Measurements from ENCODE around the gene ADH5. TPM values are rescaled to one million over a fixed set of nuclear protein-coding genes. Genes with fewer than 3 reads are reported as not detected.
"Not testable (repeated sequence)": the region's sequence is repeated elsewhere in the genome, so short reads cannot be mapped to it uniquely, and the experiment has no call there.

The ADH5 gene
- total RNA-seq, 1 experiment from 2014 or later, result 163 TPM

DNA sequence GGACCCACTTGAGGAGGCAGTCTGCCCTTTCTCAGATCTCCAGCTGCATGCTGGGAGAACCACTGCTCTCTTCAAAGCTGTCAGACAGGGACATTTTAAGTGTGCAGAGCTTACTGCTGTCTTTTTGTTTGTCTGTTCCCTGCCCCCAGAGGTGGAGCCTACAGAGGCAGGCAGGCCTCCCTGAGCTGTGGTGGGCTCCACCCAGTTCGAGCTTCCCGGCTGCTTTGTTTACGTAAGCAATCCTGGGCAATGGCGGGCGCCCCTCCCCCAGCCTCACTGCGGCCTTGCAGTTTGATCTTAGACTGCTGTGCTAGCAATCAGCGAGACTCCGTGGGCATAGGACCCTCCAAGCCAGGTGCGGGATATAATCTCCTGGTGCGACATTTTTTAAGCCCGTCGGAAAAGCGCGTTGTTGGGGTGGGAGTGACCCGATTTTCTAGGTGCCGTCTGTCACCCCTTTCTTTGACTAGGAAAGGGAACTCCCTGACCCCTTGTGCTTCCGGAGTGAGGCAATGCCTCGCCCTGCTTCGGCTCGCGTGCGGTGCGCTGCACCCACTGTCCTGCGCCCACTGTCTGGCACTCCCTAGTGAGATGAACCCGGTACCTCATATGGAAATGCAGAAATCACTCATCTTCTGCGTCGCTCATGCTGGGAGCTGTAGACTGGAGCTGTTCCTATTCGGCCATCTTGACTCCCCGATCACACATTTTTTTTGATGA lies 28.7 kb upstream of the ADH5 start:
- ATAC-seq, POLR2A ChIA-PET: not testable (repeated sequence)

DNA sequence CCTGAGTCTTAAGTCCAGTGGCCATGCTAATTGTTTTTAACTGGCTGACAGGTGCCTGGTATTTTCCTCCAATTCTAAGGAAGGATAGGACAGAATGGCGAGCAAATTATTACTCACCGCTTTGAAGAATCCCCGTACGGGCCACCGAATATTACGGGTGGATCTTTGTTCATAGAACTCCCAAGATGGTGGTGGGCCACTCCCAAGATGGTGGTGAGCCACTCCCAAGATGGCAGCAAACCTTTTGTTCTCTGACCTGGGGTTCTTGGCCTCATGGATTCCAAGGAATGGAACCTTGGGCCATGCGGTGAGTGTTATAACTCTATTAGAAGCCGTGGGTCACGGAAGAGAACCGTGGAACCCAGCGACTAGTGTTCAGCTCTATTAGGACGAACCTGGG lies 20.7 kb upstream of the ADH5 start:
- H4K20me1 ChIP-seq (ENCODE audit: insufficient read depth); RAD21 ChIA-PET (ENCODE audit: low non-redundant PET in 1 of 2, low total read pairs in 2 of 2, uncharacterized antibody in 2 of 2, unreplicated experiment in 2 of 2); H3K9me3 ChIP-seq (ENCODE audit: control insufficient read depth in 1 of 2, insufficient read depth in 1 of 2, low read depth in 1 of 2, low read length in 2 of 2); H3K4me2 ChIP-seq (ENCODE audit: low read length); H3K36me3 ChIP-seq (ENCODE audit: control insufficient read depth in 1 of 2, insufficient read depth in 2 of 2, low read length in 2 of 2); H3K4me1 ChIP-seq (ENCODE audit: control insufficient read depth in 1 of 2, insufficient read depth in 2 of 2, low read length in 2 of 2); H3K9me2 ChIP-seq (ENCODE audit: insufficient read depth); ATAC-seq; intact Hi-C loops (cut with micrococcal nuclease); H3K27me3 ChIP-seq (ENCODE audit: insufficient read depth, low read length); H3K27ac ChIP-seq (ENCODE audit: low read depth, low read length); H3K79me2 ChIP-seq (ENCODE audit: insufficient read depth, low read length); H3K4me3 ChIP-seq (replicated peaks in 1 of 2; ENCODE audit: low read depth in 1 of 2, low read length in 2 of 2); H2AFZ ChIP-seq (ENCODE audit: low read depth, low read length, poor library complexity, severe bottlenecking); BruUV-seq (replicated peaks); CTCF ChIA-PET; POLR2A ChIA-PET; H3K9ac ChIP-seq (ENCODE audit: low read length); DNase-seq (ENCODE audit: low read depth, low spot score): not testable (repeated sequence)

More for the DNA sequence above, 28.7 kb upstream of the ADH5 start:
- H3K9me3 ChIP-seq (ENCODE audit: control insufficient read depth in 1 of 2, insufficient read depth in 1 of 2, low read depth in 1 of 2, low read length in 2 of 2); H3K9me2 ChIP-seq (ENCODE audit: insufficient read depth); H4K20me1 ChIP-seq (ENCODE audit: insufficient read depth); DNase-seq (ENCODE audit: low read depth, low spot score); H3K27me3 ChIP-seq (ENCODE audit: insufficient read depth, low read length); intact Hi-C loops (cut with micrococcal nuclease); RAD21 ChIA-PET (ENCODE audit: low non-redundant PET in 1 of 2, low total read pairs in 2 of 2, uncharacterized antibody in 2 of 2, unreplicated experiment in 2 of 2); H3K4me3 ChIP-seq (replicated peaks in 1 of 2; ENCODE audit: low read depth in 1 of 2, low read length in 2 of 2); H2AFZ ChIP-seq (ENCODE audit: low read depth, low read length, poor library complexity, severe bottlenecking); H3K4me1 ChIP-seq (ENCODE audit: control insufficient read depth in 1 of 2, insufficient read depth in 2 of 2, low read length in 2 of 2); BruUV-seq (replicated peaks); H3K36me3 ChIP-seq (ENCODE audit: control insufficient read depth in 1 of 2, insufficient read depth in 2 of 2, low read length in 2 of 2); H3K4me2 ChIP-seq (ENCODE audit: low read length); H3K27ac ChIP-seq (ENCODE audit: low read depth, low read length); H3K79me2 ChIP-seq (ENCODE audit: insufficient read depth, low read length); H3K9ac ChIP-seq (ENCODE audit: low read length): not testable (repeated sequence)
- CTCF ChIA-PET, result interaction anchor here (1.0 kb wide), 1 partner anchor 288 kb away, joined by 3 read pairs; no protein-coding TSS in a partner anchor

DNA sequence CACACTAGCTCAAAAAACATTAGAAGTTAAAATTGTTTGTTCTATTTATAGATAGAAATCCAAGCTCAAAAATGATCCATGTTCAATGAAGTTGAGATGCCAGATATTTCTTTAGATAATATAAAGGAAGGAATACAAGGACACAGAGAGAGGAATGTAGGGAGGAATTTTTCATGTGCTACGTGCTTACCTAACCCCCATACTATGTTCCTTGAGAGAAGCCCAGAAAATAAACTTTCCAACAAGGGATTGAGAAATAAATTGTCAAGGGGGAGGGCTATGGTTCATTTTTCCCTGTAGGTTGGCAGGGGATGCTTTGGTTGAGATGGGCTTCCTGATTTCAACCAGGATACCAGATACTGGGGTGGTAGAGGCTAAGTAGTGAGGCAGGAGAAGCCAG lies 15.6 kb upstream of the ADH5 start:
- H3K27ac ChIP-seq (ENCODE audit: low read depth, low read length), result no peak overlapping the region
- H3K4me1 ChIP-seq (ENCODE audit: control insufficient read depth in 1 of 2, insufficient read depth in 2 of 2, low read length in 2 of 2), result no peaks in the 10 kb centered on the region
- H3K4me2 ChIP-seq (ENCODE audit: low read length), result no peak overlapping the region
- H3K4me3 ChIP-seq (replicated peaks in 1 of 2; ENCODE audit: low read depth in 1 of 2, low read length in 2 of 2), result no peak overlapping the region
- BruUV-seq (replicated peaks), result no TSS peak
- intact Hi-C loops (cut with micrococcal nuclease), result no loop called here
- ATAC-seq (no peak), DNase-seq (ENCODE audit: low read depth, low spot score) (no peak)
- no peaks in the 10 kb centered on the region for H3K9me3 ChIP-seq (ENCODE audit: control insufficient read depth in 1 of 2, insufficient read depth in 1 of 2, low read depth in 1 of 2, low read length in 2 of 2)
- ChIA-PET RAD21 (ENCODE audit: low non-redundant PET in 1 of 2, low total read pairs in 2 of 2, uncharacterized antibody in 2 of 2, unreplicated experiment in 2 of 2) (no interaction called here), POLR2A (no interaction called here), CTCF (no interaction called here)
- H3K79me2 ChIP-seq (ENCODE audit: insufficient read depth, low read length), result no peaks in the 10 kb centered on the region
- H2AFZ ChIP-seq (ENCODE audit: low read depth, low read length, poor library complexity, severe bottlenecking), result no peak overlapping the region
- TF ChIP-seq RAD21 (IDR thresholded peaks at IDR 0.05; ENCODE audit: low read depth) (no peak), ZFX (IDR thresholded peaks at IDR 0.05) (no peak), TCF7L2 (IDR thresholded peaks at IDR 0.05; ENCODE audit: borderline replicate concordance, extremely low read depth, insufficient read depth, insufficient read length) (no peak), JUND (IDR thresholded peaks at IDR 0.05) (no peak)
- H3K36me3 ChIP-seq (ENCODE audit: control insufficient read depth in 1 of 2, insufficient read depth in 2 of 2, low read length in 2 of 2), result no peaks in the 10 kb centered on the region
- no peaks in the 10 kb centered on the region for H4K20me1 ChIP-seq (ENCODE audit: insufficient read depth)
- H3K9ac ChIP-seq (ENCODE audit: low read length), result no peak overlapping the region
- no peaks in the 10 kb centered on the region for H3K27me3 ChIP-seq (ENCODE audit: insufficient read depth, low read length)
- H3K9me2 ChIP-seq (ENCODE audit: insufficient read depth), result no peaks in the 10 kb centered on the region

Measured in HCT116 (cell line).